ENCODE results near the gene PGAP6.
"Not testable (repeated sequence)": the region's sequence is repeated elsewhere in the genome, so short reads cannot be mapped to it uniquely, and the experiment has no call there.

PGAP6 gene

GRCh38 chr16:379183-379960 is 2.4 kb downstream of the PGAP6 start:
- DNase-seq (ENCODE audit: low read depth in 1 of 2, low spot score in 1 of 2), result no peak

- no peak for DNase-seq (ENCODE audit: low read depth in 1 of 2, low spot score in 1 of 2)
These were observed 3.0 kb downstream of the PGAP6 start for GRCh38 chr16:378821-379182.

GRCh38 chr16:378113-378820 is 3.5 kb downstream of the PGAP6 start:
- DNase-seq (ENCODE audit: low read depth in 1 of 2, low spot score in 1 of 2), result not testable (repeated sequence)

GRCh38 chr16:377419-377951 is 4.3 kb downstream of the PGAP6 start:
- no peak for DNase-seq (ENCODE audit: low read depth in 1 of 2, low spot score in 1 of 2)

GRCh38 chr16:376817-377418 is 4.9 kb downstream of the PGAP6 start:
- no peak for DNase-seq (ENCODE audit: low read depth in 1 of 2, low spot score in 1 of 2)

GRCh38 chr16:375927-376816 is 5.6 kb downstream of the PGAP6 start:
- no peak for DNase-seq (ENCODE audit: low read depth in 1 of 2, low spot score in 1 of 2)

GRCh38 chr16:375212-375611 is 6.6 kb downstream of the PGAP6 start:
- no peak for DNase-seq (ENCODE audit: low read depth in 1 of 2, low spot score in 1 of 2)

- no peak for DNase-seq (ENCODE audit: low read depth in 1 of 2, low spot score in 1 of 2)
These were observed 7.2 kb downstream of the PGAP6 start for GRCh38 chr16:374616-374926.

GRCh38 chr16:373848-374615 is 7.7 kb downstream of the PGAP6 start:
- no peak for DNase-seq (ENCODE audit: low read depth in 1 of 2, low spot score in 1 of 2)

- no peak for DNase-seq (ENCODE audit: low read depth in 1 of 2, low spot score in 1 of 2)
These were observed 8.7 kb downstream of the PGAP6 start for GRCh38 chr16:373020-373598.

GRCh38 chr16:372302-372983 is 9.3 kb downstream of the PGAP6 start:
- no peak for DNase-seq (ENCODE audit: low read depth in 1 of 2, low spot score in 1 of 2)

GRCh38 chr16:371515-372301 is 10.1 kb downstream of the PGAP6 start:
- no peak for DNase-seq (ENCODE audit: low read depth in 1 of 2, low spot score in 1 of 2)

GRCh38 chr16:370979-371514 is 10.7 kb downstream of the PGAP6 start:
- no peak for DNase-seq (ENCODE audit: low read depth in 1 of 2, low spot score in 1 of 2)

GRCh38 chr16:370443-370842 is 11.3 kb downstream of the PGAP6 start, which contains the start of gene MRPL28:
MRPL28 (minus strand) TSS chr16:370538; CDS start chr16:370218, 320 bp downstream.
- peak; percentile 85 for DNase-seq (ENCODE audit: low read depth in 1 of 2, low spot score in 1 of 2)

GRCh38 chr16:369866-370436 is 11.8 kb downstream of the PGAP6 start:
- no peak for DNase-seq (ENCODE audit: low read depth in 1 of 2, low spot score in 1 of 2)

GRCh38 chr16:369275-369865 is 12.4 kb downstream of the PGAP6 start:
- no peak for DNase-seq (ENCODE audit: low read depth in 1 of 2, low spot score in 1 of 2)

GRCh38 chr16:368388-369158 is 13.2 kb downstream of the PGAP6 start:
- no peak for DNase-seq (ENCODE audit: low read depth in 1 of 2, low spot score in 1 of 2)
